ENCODE data around the gene PPP1R12B.

PPP1R12B gene

DNA sequence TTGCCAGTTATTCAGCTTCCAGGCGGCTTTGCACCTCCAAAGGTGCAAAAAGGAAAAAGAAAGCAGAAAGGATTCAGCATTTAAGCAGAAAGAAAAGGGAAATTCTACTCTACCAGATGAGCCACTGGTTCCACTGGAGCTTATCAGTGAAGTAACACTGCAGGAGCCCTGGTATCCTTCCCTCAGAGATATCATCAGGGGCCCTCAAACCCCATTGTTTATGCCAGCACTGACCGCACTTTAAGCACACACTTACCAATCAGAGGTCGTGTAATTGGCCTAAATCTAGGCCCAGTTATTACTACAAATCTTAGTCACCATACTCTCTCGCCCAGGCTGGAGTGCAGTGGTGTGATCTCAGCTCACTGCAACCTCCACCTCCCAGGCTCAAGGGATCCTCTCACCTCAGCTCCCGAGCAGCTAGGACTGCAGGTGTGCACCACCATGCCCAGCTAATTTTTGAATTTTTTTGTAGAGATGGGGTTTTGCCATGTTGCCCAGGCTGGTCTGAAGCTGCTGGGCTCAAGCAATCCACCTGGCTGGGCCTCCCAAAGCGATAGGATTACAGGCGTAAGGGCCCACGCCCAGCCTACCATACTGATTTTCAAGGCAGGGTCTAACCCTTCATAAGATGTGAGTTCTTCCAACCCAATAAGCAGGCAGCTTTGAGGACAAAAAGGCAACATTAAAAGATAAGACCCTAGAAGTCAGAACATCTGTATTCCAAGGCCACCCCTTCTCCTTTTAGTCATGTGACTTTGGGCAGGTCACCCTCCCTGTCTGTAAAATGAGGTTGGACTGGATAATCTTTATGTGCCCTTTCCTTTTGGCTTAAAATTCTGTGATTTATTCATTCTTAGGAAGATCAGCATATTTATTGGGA is 236.4 kb downstream of the PPP1R12B start:
- Histone ChIP-seq H3K27ac (ENCODE audit: low read length) (no peak overlapping the region), H3K36me3 (ENCODE audit: insufficient read depth, low read length) (peaks cover 12% of the 10 kb centered on the region; the same call in 1 of the 2 replicates)

GRCh38 chr1:202585590-202585933 is 237.1 kb downstream of the PPP1R12B start:
- Histone ChIP-seq H3K4me3 (ENCODE audit: low read depth in 1 of 2, low read length in 2 of 2) (no peak overlapping the region), H4K20me1 (ENCODE audit: insufficient read depth, low read length) (no peaks in the 10 kb centered on the region), H3K4me1 (ENCODE audit: insufficient read depth, low read length) (no peaks in the 10 kb centered on the region), H3K27me3 (ENCODE audit: insufficient read depth, low read length, poor library complexity) (no peaks in the 10 kb centered on the region), H3K9me3 (ENCODE audit: insufficient read depth, low read length, severe bottlenecking) (no peaks in the 10 kb centered on the region), H3K79me2 (ENCODE audit: insufficient read depth, low read length) (no peaks in the 10 kb centered on the region), H3K27ac (ENCODE audit: low read length) (no peak overlapping the region), H3K9ac (ENCODE audit: low read depth, low read length) (no peak overlapping the region), H2AFZ (ENCODE audit: low read depth, low read length) (no peak overlapping the region), H3K36me3 (ENCODE audit: insufficient read depth, low read length) (peaks cover 12% of the 10 kb centered on the region; the same call in 1 of the 2 replicates), H3K4me2 (ENCODE audit: insufficient read depth, low read length) (no peak overlapping the region)
- TF ChIP-seq EZH2 (IDR thresholded peaks at IDR 0.05; ENCODE audit: borderline replicate concordance, low read depth, low read length, severe bottlenecking): no peak
- no peak for TF ChIP-seq CTCF (IDR thresholded peaks at IDR 0.05; ENCODE audit: borderline replicate concordance, extremely low read depth, low read length, poor library complexity, severe bottlenecking)
- ATAC-seq (ENCODE audit: insufficient read depth, low read depth) (no peak), DNase-seq (no peak)

More for the DNA sequence above, 236.4 kb downstream of the PPP1R12B start:
- Histone ChIP-seq H4K20me1 (ENCODE audit: insufficient read depth, low read length) (no peaks in the 10 kb centered on the region), H3K9ac (ENCODE audit: low read depth, low read length) (no peak overlapping the region), H3K4me3 (ENCODE audit: low read depth in 1 of 2, low read length in 2 of 2) (no peak overlapping the region), H3K4me2 (ENCODE audit: insufficient read depth, low read length) (no peak overlapping the region), H2AFZ (ENCODE audit: low read depth, low read length) (no peak overlapping the region), H3K27me3 (ENCODE audit: insufficient read depth, low read length, poor library complexity) (no peaks in the 10 kb centered on the region), H3K9me3 (ENCODE audit: insufficient read depth, low read length, severe bottlenecking) (no peaks in the 10 kb centered on the region), H3K79me2 (ENCODE audit: insufficient read depth, low read length) (no peaks in the 10 kb centered on the region), H3K4me1 (ENCODE audit: insufficient read depth, low read length) (no peaks in the 10 kb centered on the region)
- TF ChIP-seq CTCF (IDR thresholded peaks at IDR 0.05; ENCODE audit: borderline replicate concordance, extremely low read depth, low read length, poor library complexity, severe bottlenecking): no peak
- TF ChIP-seq EZH2 (IDR thresholded peaks at IDR 0.05; ENCODE audit: borderline replicate concordance, low read depth, low read length, severe bottlenecking): no peak
- no peak for ATAC-seq (ENCODE audit: insufficient read depth, low read depth)
- DNase-seq: no peak

DNA sequence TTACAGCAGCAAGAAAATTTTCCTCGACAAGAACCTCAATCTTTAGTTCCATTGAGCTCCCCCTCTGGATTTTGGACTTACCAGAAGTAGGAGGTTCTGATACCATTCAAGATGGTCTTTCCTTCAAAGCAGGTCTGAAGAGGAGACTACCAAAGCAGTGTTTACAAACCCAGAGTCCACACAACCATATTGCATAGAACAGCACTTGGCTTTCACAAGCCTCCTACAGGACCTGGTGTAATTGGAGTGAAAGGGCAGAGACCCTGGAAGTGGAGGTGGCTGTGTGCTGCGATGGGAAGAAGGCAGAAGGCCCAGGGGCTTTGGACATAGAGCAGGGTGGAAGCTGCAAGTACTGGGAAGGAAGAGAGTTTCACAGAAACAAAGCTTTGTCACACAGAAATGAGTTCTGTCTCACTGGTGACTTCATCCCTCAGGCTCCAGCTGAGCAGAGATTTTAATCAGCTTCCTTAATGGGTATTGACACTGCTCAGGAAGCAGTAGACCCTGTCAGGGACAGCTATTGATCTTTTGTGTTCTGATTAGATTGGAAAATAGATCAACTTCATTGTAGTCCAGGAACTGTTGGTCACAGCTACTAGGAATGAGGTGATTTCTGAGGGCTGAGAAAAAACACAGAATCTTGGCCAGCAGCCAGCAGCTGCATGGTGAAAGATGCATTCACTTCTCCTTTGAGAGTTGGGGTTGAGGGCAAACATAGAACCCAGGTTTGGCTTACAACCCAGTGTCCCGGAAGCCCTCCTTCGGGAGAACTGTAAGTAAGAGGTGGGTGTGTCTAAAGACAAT is 237.7 kb downstream of the PPP1R12B start:
- no peak overlapping the region for H3K4me3 ChIP-seq (ENCODE audit: low read depth in 1 of 2, low read length in 2 of 2)
- no peaks in the 10 kb centered on the region for H3K4me1 ChIP-seq (ENCODE audit: insufficient read depth, low read length)
- TF ChIP-seq EZH2 (IDR thresholded peaks at IDR 0.05; ENCODE audit: borderline replicate concordance, low read depth, low read length, severe bottlenecking) (no peak), CTCF (IDR thresholded peaks at IDR 0.05; ENCODE audit: borderline replicate concordance, extremely low read depth, low read length, poor library complexity, severe bottlenecking) (no peak)
- no peak overlapping the region for H2AFZ ChIP-seq (ENCODE audit: low read depth, low read length)
- H3K9ac ChIP-seq (ENCODE audit: low read depth, low read length): no peak overlapping the region
- H3K27me3 ChIP-seq (ENCODE audit: insufficient read depth, low read length, poor library complexity): no peaks in the 10 kb centered on the region
- no peak overlapping the region for H3K4me2 ChIP-seq (ENCODE audit: insufficient read depth, low read length)
- H3K79me2 ChIP-seq (ENCODE audit: insufficient read depth, low read length): no peaks in the 10 kb centered on the region
- H3K9me3 ChIP-seq (ENCODE audit: insufficient read depth, low read length, severe bottlenecking): no peaks in the 10 kb centered on the region
- no peak overlapping the region for H3K27ac ChIP-seq (ENCODE audit: low read length)
- H4K20me1 ChIP-seq (ENCODE audit: insufficient read depth, low read length): no peaks in the 10 kb centered on the region
- ATAC-seq (ENCODE audit: insufficient read depth, low read depth): no peak
- peaks cover 7% of the 10 kb centered on the region; the same call in 1 of the 2 replicates for H3K36me3 ChIP-seq (ENCODE audit: insufficient read depth, low read length)
- DNase-seq: no peak
